LNCAP (cell line): ENCODE results near the gene PSME1.

ENCODE experiments used
- TF ChIP-seq, protein P1 (sequence below): fragments of 450-650 bp; IDR thresholded peaks from 2 replicates; pipeline ENCODE4 v1.5.1; 2017; ENCODE audit warnings: mild to moderate bottlenecking

PSME1 gene

DNA sequence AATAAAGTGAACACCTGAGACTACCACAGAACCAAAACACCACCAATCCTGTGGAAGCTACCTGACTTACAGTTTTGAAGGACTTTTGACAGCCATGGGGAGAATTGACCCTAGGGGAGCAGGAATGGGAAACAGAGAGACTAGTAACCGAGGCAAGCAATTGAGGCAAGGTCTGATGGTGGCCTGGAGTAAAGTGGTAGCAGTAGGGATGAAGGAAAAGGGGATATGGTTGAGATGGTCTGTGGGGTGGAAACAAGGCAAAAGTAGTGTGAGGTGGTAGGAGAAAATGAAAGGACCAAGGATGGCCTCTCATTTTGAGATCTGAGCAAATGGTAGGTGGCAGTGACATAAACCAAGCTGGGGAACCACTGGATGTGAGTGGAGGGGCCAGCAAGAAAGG lies 20.8 kb downstream of the PSME1 start:
- TF ChIP-seq, protein P1, sequence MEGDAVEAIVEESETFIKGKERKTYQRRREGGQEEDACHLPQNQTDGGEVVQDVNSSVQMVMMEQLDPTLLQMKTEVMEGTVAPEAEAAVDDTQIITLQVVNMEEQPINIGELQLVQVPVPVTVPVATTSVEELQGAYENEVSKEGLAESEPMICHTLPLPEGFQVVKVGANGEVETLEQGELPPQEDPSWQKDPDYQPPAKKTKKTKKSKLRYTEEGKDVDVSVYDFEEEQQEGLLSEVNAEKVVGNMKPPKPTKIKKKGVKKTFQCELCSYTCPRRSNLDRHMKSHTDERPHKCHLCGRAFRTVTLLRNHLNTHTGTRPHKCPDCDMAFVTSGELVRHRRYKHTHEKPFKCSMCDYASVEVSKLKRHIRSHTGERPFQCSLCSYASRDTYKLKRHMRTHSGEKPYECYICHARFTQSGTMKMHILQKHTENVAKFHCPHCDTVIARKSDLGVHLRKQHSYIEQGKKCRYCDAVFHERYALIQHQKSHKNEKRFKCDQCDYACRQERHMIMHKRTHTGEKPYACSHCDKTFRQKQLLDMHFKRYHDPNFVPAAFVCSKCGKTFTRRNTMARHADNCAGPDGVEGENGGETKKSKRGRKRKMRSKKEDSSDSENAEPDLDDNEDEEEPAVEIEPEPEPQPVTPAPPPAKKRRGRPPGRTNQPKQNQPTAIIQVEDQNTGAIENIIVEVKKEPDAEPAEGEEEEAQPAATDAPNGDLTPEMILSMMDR, result no peak

DNA sequence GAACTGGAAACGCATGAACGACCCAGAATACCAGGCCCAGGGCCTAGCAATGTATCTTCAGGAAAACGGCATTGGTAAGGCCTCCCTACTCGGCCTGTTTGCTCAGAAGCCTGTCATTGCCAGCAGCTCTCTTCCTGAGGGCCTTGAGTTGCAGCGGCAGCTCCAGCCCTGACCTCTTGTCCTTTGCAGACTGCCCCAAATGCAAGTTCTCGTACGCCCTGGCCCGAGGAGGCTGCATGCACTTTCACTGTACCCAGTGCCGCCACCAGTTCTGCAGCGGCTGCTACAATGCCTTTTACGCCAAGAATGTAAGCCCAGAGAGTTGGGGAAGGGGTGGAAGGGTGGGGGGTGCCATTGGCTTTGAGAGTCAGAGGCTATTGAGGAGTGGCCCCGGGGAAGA lies 21.3 kb downstream of the PSME1 start:
- TF ChIP-seq, protein P1, result no peak

DNA sequence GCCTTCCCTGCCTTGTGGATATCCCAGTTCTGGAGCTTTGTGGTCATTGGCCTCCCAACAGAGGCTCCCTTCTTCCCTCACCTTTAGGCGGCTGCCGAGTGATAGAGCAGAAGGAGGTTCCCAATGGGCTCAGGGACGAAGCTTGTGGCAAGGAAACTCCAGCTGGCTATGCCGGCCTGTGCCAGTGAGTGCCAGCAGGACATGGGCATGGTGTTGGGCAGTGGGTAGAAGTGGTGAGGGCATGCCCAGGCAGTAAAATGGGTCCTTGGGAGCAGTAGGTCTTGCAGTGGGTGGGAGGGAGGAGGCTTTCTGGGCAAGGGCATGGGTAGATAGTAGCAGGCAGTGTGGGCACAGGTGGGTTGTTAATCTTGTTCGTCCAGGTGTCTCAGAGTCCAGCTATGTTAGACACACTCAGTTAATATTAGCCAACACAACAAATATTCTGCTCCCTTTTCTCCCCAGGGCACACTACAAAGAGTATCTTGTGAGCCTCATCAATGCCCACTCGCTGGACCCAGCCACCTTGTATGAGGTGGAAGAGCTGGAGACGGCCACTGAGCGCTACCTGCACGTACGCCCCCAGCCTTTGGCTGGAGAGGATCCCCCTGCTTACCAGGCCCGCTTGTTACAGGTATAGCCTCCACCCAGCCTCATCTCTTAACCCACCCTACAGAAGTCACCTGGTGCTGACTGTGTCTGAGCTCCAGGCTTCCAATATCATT lies 23.9 kb downstream of the PSME1 start:
- TF ChIP-seq, protein P1, result no peak

DNA sequence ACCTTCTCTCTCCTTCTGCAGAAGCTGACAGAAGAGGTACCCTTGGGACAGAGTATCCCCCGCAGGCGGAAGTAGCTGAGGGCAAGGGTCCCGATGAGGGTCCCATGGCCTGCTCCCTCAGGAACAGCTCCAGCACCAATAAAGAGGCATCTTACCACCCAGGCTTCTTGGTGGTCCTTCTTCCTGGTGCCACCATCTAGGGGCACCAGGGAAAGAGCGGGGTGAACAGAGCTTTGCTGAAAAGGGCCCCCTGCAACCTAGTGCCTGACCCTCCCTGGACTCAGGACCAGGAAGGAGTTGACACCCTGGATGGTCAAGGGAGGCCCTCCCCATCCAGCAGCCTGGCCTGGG lies 24.5 kb downstream of the PSME1 start:
- TF ChIP-seq, protein P1, result no peak

DNA sequence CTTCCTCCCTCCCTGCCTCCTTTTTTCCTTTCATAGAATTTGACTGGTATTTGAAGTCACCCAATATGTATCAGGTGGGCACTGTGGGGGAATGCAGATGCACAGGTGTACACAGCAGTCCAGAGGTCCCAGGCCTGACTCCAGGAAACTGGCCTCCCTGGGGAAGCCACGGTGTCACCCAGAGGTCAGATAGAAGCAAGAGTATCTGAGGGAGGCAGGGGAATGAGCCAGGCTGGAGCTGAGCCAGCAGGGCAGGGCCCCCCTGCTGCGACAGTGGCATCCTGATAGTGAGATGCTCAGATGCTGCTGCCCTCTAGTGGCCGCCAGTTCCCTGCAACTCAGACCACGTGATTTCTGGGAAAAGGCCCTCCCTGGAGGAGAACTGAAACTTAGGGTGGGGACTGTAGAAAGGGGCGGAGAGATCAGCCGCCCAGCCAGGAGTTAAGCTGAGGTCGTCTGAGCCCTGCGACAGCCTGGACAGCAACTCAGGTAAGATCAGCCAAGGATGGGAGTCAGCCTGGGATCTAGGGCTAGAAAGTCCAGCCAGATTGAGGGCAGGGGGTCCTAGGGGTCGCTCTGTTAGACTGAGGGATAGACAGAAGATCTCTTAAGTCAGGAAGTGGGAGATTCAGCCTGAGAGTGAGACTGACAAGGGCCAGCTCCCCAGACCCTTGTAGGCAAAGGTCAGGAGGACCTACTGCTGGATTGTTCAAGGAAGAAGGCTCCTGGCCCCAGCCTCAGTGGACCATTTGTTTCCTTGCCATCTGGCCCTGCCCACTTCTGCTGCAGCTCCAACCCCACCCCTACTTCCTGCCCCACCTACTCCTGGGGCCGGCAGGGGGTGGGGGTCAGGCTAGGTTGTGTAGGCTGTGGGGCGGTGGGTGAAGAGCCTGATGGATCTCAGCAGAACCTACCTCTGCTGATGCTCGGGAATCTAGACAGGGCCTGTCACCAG lies 25.1 kb downstream of the PSME1 start, which contains the start of gene IRF9:
Gene IRF9 (plus strand): TSS at position 416 of the 955 bp plus-strand sequence. CDS start 880 bp downstream, outside the sequence.
- TF ChIP-seq, protein P1, result peak; percentile 97

DNA sequence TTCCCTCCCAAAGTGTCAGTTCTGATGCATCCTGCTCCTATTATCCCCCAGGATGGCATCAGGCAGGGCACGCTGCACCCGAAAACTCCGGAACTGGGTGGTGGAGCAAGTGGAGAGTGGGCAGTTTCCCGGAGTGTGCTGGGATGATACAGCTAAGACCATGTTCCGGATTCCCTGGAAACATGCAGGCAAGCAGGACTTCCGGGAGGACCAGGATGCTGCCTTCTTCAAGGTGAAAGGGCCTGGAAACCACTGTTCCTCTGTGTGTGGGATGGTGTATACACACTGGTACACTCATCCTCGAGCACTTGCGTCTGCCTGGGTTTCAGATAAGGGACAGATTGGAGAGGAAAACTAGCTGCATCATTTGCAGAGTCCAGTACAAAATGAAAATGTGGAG lies 26.1 kb downstream of the PSME1 start:
- TF ChIP-seq, protein P1, result no peak

DNA sequence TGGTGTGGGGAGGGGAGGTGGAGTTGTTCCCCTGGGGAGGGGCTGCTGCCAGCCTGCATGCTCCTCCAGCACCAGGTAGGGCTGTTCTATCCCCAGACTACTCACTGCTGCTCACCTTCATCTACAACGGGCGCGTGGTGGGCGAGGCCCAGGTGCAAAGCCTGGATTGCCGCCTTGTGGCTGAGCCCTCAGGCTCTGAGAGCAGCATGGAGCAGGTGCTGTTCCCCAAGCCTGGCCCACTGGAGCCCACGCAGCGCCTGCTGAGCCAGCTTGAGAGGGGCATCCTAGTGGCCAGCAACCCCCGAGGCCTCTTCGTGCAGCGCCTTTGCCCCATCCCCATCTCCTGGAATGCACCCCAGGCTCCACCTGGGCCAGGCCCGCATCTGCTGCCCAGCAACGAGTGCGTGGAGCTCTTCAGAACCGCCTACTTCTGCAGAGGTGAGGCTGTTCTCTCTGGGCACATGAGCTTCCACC lies 28.6 kb downstream of the PSME1 start:
- TF ChIP-seq, protein P1, result no peak
